Uterus (tissue), 4 donors: ENCODE results near the gene OSBPL1A. TPM values are rescaled to one million over a fixed set of nuclear protein-coding genes. Genes with fewer than 3 reads are reported as not detected.
"Not testable (repeated sequence)": the region's sequence is repeated elsewhere in the genome, so short reads cannot be mapped to it uniquely, and the experiment has no call there.

Source experiments
- DNase-seq, 2 donors: peaks; one replicate each; pipeline ENCODE4 v3.0.0-alpha.2; 2019 to 2020
- H3K27ac ChIP-seq, 2 donors: fragments of 200-600 bp; sonication (generic); 1 replicate in 1 of 2; 2 replicates in 1 of 2; pipeline ENCODE4 v1.5.1; 2016 to 2018
- H3K27me3 ChIP-seq, 2 donors: fragments of 200-600 bp; sonication (generic); one replicate each; pipeline ENCODE4 v1.5.1; 2018 to 2019; ENCODE audit warnings: control low read depth in 1 of 2
- H3K36me3 ChIP-seq, 2 donors: fragments of 200-600 bp; sonication (generic); one replicate each; pipeline ENCODE4 v1.5.1; 2019; ENCODE audit warnings: control low read depth in 1 of 2
- H3K4me1 ChIP-seq, 2 donors: fragments of 200-600 bp; sonication (generic); one replicate each; pipeline ENCODE4 v1.5.1; 2018 to 2019; ENCODE audit warnings: control low read depth in 1 of 2
- H3K4me3 ChIP-seq, 2 donors: fragments of 200-600 bp; sonication (generic); 1 replicate in 1 of 2; 2 replicates in 1 of 2; pipeline ENCODE4 v1.5.1; 2018 to 2019; ENCODE audit warnings: mild to moderate bottlenecking in 1 of 2
- H3K9me3 ChIP-seq, 2 donors: fragments of 200-600 bp; sonication (generic); one replicate each; pipeline ENCODE4 v1.5.1; 2019; ENCODE audit warnings: control low read depth in 1 of 2
- CTCF ChIP-seq, 4 experiments: fragments of 200-600 bp in 2 of 4; fragments of 450-650 bp in 2 of 4; sonication (generic) in 2 of 4; IDR thresholded peaks; one replicate each; pipeline ENCODE4 v1.5.1; 2016 to 2019; ENCODE audit warnings: antibody characterized with exemption in 4 of 4, mild to moderate bottlenecking in 2 of 4, moderate library complexity in 1 of 4
- POLR2A ChIP-seq, 2 donors: fragments of 450-650 bp; IDR thresholded peaks; one replicate each; pipeline ENCODE4 v1.6.1; 2016; ENCODE audit warnings: antibody characterized with exemption in 2 of 2, mild to moderate bottlenecking in 1 of 2, moderate library complexity in 1 of 2
- intact Hi-C: fragments of 100-400 bp; cut with DNase I; formaldehyde crosslinking; loops from one replicate; pipeline ENCODE4 v1.15.1; 2023; ENCODE audit warnings: low total_unique reads
- total RNA-seq, 4 donors: library from RNA; depleted of rRNA in 3 of 4; stranded (reverse); fragments of >200 nt in 3 of 4; gene quantifications; one replicate each; pipeline versions ENCODE4 v1.1.0 to v1.2.4, GENCODE V29; 2014 to 2023
- donor health status: DM: yes; HTN: yes; CAD: no.

The OSBPL1A gene
- total RNA-seq, 4 donors from 2014 or later: 49.4 to 72.4 (median 62.5) TPM

GRCh38 chr18:24161304-24161703, 236.3 kb downstream of the OSBPL1A start:
- no peak for DNase-seq
- intact Hi-C loops: no loop called here
- TF ChIP-seq CTCF (IDR thresholded peaks at IDR 0.05): no peak
- no peak for TF ChIP-seq POLR2A (IDR thresholded peaks at IDR 0.05)
- H3K27me3 ChIP-seq: no peaks in the 10 kb centered on the region
- no peaks in the 10 kb centered on the region for H3K36me3 ChIP-seq
- H3K4me1 ChIP-seq: no peaks in the 10 kb centered on the region
- no peak overlapping the region for H3K27ac ChIP-seq
- H3K9me3 ChIP-seq: no peaks in the 10 kb centered on the region
- H3K4me3 ChIP-seq: no peak overlapping the region

GRCh38 chr18:24160086-24160485, 237.5 kb downstream of the OSBPL1A start:
- Histone ChIP-seq H3K36me3 (no peaks in the 10 kb centered on the region), H3K27ac (no peak overlapping the region), H3K27me3 (no peaks in the 10 kb centered on the region), H3K4me1 (no peaks in the 10 kb centered on the region), H3K4me3 (no peak overlapping the region), H3K9me3 (no peaks in the 10 kb centered on the region)
- intact Hi-C loops: no loop called here
- TF ChIP-seq POLR2A (IDR thresholded peaks at IDR 0.05): no peak
- no peak for TF ChIP-seq CTCF (IDR thresholded peaks at IDR 0.05)
- DNase-seq: no peak

GRCh38 chr18:24157855-24158254, 239.8 kb downstream of the OSBPL1A start:
- Histone ChIP-seq H3K27ac (no peak overlapping the region), H3K36me3 (no peaks in the 10 kb centered on the region), H3K9me3 (no peaks in the 10 kb centered on the region), H3K4me3 (no peak overlapping the region), H3K27me3 (no peaks in the 10 kb centered on the region), H3K4me1 (no peaks in the 10 kb centered on the region)
- DNase-seq: no peak
- intact Hi-C loops: no loop called here
- TF ChIP-seq CTCF (IDR thresholded peaks at IDR 0.05): no peak
- no peak for TF ChIP-seq POLR2A (IDR thresholded peaks at IDR 0.05)

- H3K27ac ChIP-seq: no peak overlapping the region
- TF ChIP-seq CTCF (IDR thresholded peaks at IDR 0.05) (no peak), POLR2A (IDR thresholded peaks at IDR 0.05) (no peak)
- H3K9me3 ChIP-seq: no peaks in the 10 kb centered on the region
- intact Hi-C loops: no loop called here
- H3K4me3 ChIP-seq: no peak overlapping the region
- no peaks in the 10 kb centered on the region for H3K4me1 ChIP-seq
- H3K27me3 ChIP-seq: no peaks in the 10 kb centered on the region
- DNase-seq: no peak
- H3K36me3 ChIP-seq: no peaks in the 10 kb centered on the region
Measured at GRCh38 chr18:24153397-24153796, 244.2 kb downstream of the OSBPL1A start.

- H3K36me3 ChIP-seq, H3K9me3 ChIP-seq, H3K27ac ChIP-seq, DNase-seq, H3K4me3 ChIP-seq, H3K27me3 ChIP-seq, intact Hi-C loops, H3K4me1 ChIP-seq: not testable (repeated sequence)
Measured at GRCh38 chr18:24149591-24149990, 248.0 kb downstream of the OSBPL1A start.

- no peak for DNase-seq
- Histone ChIP-seq H3K4me1 (no peaks in the 10 kb centered on the region), H3K36me3 (no peaks in the 10 kb centered on the region), H3K27ac (no peak overlapping the region), H3K4me3 (no peak overlapping the region), H3K27me3 (no peaks in the 10 kb centered on the region), H3K9me3 (no peaks in the 10 kb centered on the region)
- intact Hi-C loops: no loop called here
- TF ChIP-seq POLR2A (IDR thresholded peaks at IDR 0.05) (no peak), CTCF (IDR thresholded peaks at IDR 0.05) (no peak)
Measured at GRCh38 chr18:24142376-24142775, 255.2 kb downstream of the OSBPL1A start.
